HG03095 (cell line): ENCODE data around the gene SMIM41.

Experiments used
- ATAC-seq: cut with Tn5 transposase; IDR thresholded peaks from one replicate; pipeline ENCODE4 v1.9.1; 2021; ENCODE audit warnings: moderate library complexity; ENCODE audit not compliant: unreplicated experiment

Gene SMIM41

GRCh38 chr12:52120951-52121823 is 41.7 kb downstream of the SMIM41 start:
- ATAC-seq, result no peak

- no peak for ATAC-seq
Observed at GRCh38 chr12:52121824-52122539, 42.5 kb downstream of the SMIM41 start.

GRCh38 chr12:52122540-52122871 is 43.0 kb downstream of the SMIM41 start:
- no peak for ATAC-seq

- no peak for ATAC-seq
Observed at GRCh38 chr12:52122904-52123303, 43.4 kb downstream of the SMIM41 start.

- ATAC-seq, result no peak
Observed at GRCh38 chr12:52123487-52124186, 44.1 kb downstream of the SMIM41 start.

GRCh38 chr12:52125476-52125900 is 46.0 kb downstream of the SMIM41 start:
- no peak for ATAC-seq

- ATAC-seq, result no peak
Observed at GRCh38 chr12:52126050-52126604, 46.6 kb downstream of the SMIM41 start.

GRCh38 chr12:52126605-52127578 is 47.4 kb downstream of the SMIM41 start:
- no peak for ATAC-seq

- ATAC-seq, result no peak
Observed at GRCh38 chr12:52127683-52128450, 48.4 kb downstream of the SMIM41 start.

GRCh38 chr12:52130711-52131110 is 51.2 kb downstream of the SMIM41 start:
- no peak for ATAC-seq

- ATAC-seq, result no peak
Observed at GRCh38 chr12:52132754-52133161, 53.3 kb downstream of the SMIM41 start.

- no peak for ATAC-seq
Observed at GRCh38 chr12:52137746-52138145, 58.2 kb downstream of the SMIM41 start.

GRCh38 chr12:52139147-52139546 is 59.6 kb downstream of the SMIM41 start:
- ATAC-seq, result no peak

GRCh38 chr12:52139579-52140062 is 60.1 kb downstream of the SMIM41 start:
- ATAC-seq, result no peak

- no peak for ATAC-seq
Observed at GRCh38 chr12:52141306-52141705, 61.8 kb downstream of the SMIM41 start.

GRCh38 chr12:52141875-52142274 is 62.4 kb downstream of the SMIM41 start:
- ATAC-seq, result no peak

GRCh38 chr12:52142431-52142830 is 62.9 kb downstream of the SMIM41 start:
- no peak for ATAC-seq

GRCh38 chr12:52144512-52145227 is 65.2 kb downstream of the SMIM41 start:
- no peak for ATAC-seq
